GM18511 (cell line): ENCODE results near the gene CPNE5.
"Not testable (repeated sequence)": the region's sequence is repeated elsewhere in the genome, so short reads cannot be mapped to it uniquely, and the experiment has no call there.

Experiments
- ATAC-seq: cut with Tn5 transposase; IDR thresholded peaks from one replicate; pipeline ENCODE4 v1.9.1; 2021; ENCODE audit warnings: mild to moderate bottlenecking, moderate library complexity; ENCODE audit not compliant: unreplicated experiment

Gene CPNE5

DNA sequence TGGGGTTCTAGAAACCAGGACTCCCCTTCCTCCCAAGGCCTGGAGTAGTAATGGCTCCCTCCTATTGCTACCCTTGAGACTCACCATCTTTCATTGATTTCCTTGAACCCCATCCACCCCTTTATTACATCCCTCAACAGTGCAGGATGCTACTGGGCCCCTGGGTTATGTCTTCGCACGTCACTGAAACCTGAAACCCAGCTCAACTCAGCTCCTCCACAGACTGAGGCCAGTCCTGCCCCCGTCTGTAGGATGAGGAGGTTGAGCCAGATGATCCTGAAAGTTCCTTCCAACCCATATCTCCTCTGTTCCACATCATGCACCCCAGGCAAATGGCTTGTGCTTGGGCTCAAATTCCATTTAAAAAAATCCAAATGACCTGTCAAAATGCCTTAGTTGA is 21.4 kb downstream of the CPNE5 start:
- no peak for ATAC-seq

DNA sequence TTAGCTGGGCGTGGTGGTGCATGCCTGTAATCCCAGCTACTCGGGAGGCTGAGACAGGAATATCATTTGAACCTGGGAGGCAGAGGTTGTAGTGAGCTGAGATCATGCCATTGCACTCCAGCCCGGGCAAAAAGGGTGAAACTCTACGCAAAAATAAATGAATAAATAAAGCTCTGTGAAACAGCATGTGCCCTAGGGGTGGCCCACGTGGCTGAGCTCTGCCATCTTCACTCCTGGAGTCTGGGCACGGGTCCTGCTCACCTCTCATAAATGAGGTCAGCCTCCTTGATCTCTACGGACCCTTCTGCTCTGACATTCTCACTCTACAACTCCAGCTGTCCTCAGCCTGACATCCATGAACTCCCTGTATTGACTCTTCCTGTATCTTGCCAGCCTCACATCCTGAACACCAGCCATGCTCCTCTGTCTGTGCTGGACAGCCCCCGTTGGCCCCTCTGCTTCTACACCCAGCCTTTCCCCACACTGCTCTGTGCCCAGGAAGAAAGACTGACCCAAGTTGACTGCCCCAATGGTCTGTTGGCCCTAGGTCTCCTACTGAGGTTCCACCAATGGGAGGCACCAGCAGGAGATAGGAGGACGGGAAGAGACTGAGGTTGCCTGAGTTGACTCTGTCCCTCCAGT is 21.9 kb downstream of the CPNE5 start:
- no peak for ATAC-seq

DNA sequence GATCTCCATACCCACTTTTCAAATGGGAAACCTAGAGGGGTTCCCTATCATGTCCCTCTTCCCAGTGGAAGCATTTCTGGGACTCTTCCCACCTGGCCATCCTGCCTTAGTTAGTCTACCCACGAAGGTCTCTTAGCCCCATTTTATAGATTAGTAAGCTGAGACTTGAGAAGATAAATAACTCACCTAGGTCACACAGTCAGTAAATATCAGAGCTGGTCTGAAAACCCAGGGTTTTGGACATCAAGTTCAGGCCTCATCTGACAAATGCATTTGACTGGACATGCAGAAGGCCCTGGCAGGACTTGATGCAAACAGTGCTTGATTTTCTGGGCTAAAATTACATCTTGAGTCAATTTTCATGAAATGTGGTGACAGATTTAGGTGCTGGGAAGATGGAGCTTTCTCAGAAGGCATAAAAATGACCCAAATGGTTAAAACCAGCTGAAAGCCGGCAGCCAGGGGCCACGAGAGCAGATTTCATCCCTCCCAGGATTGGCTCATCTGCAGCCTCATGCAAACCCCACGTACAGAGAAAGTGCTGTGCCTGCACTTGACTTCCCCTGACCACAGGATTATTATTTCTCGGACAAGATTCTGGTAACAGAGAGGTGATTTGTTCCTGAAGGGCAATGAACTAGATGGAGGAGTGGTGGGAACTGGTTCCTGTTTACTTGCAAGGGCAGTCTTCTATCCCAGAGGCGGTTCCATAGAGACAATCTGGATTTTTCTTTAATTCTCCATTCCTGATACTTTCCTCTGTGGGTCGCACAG is 23.1 kb downstream of the CPNE5 start:
- no peak for ATAC-seq

DNA sequence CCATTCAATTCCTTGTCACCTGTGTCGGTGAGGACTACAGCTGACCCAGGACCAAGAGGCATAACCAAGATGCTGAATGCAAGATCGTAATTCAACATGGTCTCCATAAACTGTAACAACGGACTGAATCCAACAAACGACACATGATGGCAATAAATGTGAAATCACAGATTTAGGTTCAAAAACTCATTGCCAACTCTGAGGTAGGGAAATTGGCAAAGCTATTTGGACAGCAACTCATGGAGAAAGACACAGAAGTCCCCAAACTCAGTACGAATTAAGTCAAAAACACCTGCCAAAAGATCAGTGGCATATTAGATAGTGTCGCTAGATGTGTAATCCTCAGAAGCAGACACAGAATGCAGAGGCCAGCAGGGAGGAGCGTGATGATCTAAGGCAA is 25.0 kb downstream of the CPNE5 start:
- ATAC-seq, result no peak

DNA sequence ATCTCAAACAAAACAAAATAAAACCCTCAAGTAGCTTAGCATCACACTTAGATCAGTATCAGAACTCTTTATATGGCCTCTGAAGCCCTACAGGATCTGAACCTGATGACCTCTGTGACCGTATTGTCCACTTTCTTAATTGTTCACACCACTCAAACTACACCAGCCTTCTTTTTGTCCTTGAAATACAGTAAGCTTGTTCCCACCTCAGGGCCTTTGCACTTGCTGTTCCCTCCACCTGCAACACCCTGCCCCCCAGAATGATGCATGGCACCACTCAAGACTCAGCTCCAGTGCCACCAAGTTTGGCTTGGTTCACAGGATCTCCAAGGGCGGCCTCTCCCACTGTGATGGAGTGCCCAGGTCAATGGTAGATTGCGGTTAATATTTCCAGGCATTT is 25.7 kb downstream of the CPNE5 start:
- ATAC-seq, result no peak

DNA sequence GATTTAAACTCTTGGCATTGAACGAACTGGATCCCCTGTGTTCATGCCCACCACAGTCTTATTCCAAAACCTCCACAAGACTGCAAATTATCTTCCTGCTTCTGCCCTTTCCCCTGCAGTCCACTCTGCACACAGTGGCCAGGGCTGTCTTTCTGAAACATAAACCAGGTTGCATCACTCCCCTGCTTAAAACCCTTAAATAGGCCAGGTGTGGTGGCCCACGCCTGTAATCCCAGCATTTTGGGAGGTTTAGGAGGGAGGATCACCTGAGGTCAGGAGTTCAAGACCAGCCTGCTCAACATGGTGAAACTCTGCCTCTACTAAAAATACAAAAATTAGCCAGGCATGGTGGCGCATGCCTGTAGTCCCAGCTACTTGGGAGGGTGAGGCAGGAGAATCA is 26.2 kb downstream of the CPNE5 start:
- not testable (repeated sequence) for ATAC-seq

DNA sequence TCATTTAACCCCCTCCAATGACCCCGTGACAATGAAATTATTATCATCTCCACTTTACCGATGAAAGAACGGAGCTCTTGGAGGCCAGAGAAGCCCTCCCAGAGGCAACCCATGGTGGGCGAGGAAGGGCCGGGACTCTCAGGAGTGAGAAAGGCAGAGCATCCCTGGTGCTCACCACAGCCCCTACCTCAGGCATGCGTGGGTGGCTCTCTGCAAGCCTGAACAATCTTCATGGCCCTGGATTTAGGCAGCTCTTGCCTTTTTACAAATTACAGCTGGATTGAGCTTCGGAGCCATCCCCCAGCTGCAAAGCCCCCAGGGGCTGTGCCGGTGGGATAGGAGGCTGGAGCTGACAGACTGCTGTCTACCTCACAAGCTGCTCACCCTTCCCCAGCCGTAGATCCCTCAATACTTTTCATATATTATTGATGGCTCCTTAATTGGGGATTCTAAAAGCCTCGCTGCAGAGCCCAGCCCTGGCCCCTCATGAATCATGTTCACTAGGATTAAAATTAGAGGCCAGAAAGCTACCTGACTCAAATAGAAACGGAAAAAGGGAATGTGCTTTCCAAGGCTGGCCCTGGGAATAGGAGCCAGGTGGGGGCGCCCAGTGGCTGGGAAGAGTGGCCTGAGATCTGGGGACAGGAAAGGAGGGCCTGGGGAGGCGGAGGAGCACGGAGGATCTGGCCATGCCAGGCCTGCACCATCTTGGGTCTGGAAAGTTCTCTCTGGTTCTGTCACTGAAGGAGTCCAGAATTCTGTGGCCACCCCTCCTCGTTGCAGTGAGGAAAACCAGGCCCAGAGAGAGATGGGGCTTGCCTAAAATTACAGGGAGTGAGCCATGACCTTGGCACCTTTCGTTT is 29.1 kb downstream of the CPNE5 start:
- no peak for ATAC-seq

DNA sequence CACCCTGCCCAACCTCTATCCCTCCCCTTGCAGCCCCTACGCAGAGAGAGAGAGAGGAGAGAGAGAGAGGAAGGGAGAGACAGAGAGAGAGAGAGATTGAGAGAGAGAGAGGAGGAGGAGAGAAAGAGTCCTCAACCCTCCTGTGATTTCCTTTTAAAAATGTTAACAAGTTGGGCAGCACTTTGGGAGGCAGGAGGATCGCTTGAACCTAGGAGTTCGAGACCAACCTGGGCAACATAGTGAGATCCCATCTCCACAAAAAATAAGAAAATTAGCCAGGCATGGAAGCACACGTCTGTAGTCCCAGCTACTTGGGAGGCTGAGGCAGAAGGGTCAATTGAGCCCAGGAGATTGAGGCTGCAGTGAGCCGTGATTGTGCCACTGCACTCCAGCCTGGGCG is 30.1 kb downstream of the CPNE5 start:
- ATAC-seq, result no peak

DNA sequence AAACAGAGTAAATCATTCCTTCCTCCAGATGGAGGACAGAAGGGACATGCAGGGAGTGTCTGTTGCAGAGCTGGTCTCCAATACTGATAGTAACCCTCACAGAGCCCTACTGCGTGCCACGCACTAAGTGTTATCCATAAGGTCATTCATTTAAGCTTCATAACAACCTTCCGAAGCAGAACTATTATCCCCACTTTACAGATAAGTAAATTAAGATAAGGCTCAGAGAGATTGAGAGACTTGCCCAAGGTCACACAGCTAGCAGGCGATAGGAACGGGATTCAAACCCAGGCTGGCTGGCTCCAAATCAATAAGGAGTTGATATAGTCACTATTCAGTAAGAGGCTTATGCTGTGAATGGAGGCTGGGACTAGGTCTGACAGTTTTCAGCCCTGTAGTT is 30.6 kb downstream of the CPNE5 start:
- ATAC-seq, result no peak

DNA sequence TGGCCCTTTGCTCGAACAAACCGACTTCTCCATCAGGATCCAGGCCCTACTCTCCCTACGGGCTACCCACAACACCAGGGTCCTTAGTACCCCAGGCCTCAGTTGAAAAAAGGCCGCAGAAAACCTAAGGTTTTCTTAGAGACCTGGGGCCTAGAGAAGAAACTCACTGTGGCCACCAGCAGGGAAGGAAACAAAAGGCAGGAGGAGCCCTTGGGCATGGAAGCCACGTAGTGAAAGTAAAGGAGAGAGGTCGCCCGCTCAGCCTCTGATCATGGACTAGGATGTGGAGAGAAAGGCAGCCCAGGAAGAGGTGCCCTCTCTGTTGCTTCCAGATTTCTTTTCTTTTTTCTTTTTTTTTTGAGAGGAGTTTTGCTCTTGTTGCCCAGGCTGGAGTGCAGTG is 31.5 kb downstream of the CPNE5 start:
- no peak for ATAC-seq

DNA sequence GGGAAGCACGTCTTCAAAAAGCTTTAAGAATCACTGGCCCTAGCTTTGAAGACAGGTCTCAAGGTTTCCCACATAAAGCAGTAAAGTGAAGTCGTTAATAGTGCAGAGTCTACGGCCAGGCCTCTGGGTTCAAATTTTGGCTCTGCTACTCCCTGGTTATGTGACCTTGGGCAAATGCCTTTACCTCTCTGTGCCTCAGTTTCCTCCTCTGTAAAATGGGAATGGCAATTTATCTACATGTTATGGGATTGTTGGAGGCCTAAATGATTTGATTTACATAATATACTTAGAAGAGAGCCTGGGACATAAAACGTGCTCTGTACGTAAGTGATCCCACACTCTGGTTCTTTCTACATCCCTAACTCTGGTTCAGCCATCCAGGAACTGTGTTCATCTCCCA is 32.1 kb downstream of the CPNE5 start:
- ATAC-seq, result no peak

DNA sequence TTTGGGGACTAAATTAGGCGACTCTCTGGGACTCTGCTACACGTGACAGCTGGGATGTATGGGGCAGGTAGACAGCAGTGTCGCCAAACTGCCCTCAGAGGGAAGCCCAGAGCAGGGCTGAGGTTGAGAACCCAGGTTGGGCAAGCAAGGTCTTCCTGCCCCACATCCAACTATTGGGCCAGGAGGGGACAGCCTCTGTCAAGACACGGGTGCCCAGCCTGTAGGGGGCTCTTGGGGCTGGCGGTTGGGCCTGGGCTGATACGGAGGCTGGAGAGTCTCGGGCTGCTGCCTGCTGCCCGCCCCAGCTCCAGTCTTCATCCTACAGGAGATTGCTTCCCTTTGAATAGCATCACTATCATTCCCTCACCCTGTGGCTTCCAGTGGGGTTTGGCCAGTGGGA is 33.3 kb downstream of the CPNE5 start:
- no peak for ATAC-seq

DNA sequence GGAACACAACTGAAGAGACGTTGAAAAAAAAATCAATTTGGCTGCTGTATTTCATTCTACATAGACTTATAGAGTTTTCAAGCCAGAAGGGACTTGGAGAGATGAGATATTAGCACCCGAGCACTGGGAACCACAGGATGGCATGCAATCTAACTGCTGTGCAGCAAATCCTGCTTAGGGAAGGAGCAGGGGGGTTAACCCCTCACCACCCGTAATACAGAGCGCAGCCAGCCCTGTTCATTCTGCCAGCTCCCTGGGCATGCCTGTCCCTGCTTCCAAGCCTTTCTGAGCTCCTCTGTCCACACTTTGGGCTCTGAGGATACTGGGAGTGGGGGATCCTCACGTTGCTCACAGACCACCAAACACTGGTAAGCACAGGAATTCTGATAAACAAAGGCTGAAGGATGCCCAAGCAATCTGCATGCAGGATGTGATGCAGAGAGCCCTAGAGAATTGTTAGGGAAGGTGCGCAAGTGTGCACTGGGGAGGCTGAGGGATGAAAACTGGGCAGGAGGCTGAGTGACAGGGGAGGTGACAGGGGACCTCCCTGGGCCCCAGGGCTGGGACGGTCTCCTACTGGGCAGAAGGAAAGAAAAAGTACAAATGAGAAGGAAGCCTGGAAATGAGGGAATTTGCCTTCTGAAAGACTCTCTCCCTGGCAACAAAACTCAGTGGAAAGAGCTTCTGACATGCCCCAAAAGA is 34.0 kb downstream of the CPNE5 start:
- no peak for ATAC-seq

DNA sequence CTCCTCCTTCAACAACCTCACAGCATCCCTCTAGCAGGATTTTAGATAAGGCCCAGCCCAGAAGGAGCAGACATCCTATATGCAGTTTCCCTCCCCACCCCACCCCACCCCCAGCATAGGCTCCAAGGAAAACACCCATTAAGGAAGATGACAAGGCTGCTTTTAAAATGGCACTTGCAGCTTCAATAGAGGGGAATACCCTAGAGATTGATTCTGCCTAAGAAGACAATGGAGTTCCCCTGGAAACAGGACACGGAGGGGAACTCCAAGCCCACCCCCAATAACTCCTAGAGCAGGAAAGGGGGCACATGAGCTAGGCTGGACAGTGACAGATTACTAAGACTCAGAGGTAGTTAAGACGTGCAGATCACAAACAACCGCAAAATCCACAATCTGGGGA is 34.7 kb downstream of the CPNE5 start:
- ATAC-seq, result no peak

DNA sequence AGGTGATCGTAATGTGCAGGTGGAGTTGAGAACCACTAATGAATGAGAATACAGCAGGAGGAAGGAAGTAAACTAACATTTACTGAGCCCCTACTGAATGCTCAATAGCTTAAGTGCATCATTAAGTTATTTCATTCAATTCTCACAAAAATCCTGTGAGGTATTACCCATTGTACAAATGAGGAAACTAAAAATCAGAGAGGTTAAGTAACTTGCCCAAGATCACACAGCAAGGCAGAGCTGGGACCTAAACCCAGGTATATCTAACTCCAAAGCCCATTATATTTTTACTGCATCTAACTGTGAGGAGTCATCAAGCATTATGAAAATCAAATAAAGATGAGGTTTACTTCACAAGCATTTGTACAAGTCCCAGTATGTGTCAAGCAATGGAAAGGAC is 35.3 kb downstream of the CPNE5 start:
- no peak for ATAC-seq

DNA sequence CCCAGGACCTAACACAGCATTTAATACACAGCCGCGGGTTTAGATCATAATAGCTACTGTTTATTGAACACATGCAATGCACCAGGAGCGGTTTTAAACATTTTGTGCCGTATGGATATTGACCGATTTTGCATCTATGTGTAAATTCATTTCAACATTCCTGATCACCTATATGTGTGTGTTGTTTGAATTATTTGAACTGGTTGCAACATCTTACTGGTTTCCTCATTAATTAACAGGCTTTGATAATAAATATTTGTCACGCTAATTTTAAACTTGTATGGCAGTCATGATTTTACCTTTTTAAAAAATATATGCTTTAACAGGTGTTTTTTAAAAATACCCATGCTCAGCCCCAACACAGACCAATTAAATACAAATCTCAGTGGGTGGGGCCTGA is 35.8 kb downstream of the CPNE5 start:
- no peak for ATAC-seq

DNA sequence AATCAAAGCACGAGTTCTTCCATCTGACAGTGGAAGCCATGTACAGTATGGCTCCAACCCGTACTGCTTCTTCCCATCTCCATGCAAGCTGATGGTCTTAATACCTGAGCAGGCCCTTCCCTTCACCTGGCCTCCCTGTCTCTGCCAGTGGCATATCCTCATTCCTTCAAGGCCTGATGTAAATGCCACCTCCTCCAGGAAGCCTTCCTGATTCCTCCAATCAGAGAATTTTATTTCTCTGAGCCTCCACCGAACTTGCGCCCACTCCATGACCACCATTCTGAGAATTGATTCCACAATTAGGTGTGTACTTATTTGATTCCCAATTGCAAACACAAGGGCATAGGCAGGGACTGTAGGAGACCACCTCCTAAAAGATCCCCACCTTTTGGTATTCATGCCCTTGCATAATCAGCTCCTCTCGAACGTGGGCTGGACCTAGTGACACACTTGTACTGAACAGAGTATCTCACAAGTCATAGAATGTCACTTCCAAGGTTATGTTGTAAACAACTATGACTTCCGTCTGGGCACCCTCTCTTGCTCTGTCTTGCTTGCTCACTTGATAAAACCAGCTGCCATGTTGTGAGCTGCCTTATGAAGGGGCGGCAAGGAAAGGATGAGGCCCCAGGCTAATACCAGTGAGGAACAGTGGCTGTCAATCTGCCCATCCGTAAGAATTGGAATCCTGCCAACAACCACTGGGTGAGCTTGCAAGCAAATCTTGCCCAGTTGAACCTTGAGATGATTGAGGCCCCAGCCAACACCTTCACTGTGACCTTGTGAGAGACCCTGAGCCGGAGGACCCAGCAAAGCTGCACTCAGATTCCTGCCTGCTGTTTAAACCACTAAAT is 38.8 kb downstream of the CPNE5 start:
- no peak for ATAC-seq

DNA sequence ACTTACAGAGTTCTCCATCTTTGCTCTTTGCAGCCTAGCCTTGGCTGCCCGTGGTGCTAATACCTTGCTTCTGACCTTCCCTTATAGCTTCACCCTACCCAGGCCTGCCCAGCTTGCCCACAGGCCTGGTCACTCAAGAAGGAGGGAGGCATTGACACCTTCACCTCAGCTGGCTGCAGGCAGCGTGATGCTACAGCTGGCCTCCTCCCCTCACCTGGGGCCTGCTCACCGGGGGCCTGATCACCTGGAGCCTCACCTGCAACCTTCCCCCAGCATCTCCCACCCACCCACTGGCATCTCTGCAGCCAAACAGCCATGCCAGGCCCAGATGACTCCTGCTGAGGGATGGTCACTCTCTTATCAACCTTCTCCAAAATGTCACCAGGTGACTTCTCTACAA is 40.4 kb downstream of the CPNE5 start:
- no peak for ATAC-seq

DNA sequence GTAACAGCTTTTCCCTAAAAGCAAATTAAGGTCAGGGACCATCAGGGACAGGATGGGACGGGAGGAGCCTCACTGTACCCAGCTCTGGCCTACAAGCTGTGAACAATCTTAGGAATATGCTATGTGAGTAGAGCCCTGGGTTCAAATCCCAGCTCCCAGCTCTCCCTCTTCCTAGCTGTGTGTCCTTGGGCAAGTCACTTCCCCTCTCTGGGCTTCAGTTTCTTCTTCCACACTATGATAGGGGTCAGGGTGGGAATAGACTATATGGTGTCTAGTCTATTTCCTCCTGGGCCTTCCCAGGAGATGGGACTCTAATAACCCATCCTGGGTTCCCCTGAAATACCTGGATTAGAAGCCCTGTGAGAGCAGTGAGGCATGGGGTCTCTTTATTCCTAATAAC is 41.6 kb downstream of the CPNE5 start:
- no peak for ATAC-seq

DNA sequence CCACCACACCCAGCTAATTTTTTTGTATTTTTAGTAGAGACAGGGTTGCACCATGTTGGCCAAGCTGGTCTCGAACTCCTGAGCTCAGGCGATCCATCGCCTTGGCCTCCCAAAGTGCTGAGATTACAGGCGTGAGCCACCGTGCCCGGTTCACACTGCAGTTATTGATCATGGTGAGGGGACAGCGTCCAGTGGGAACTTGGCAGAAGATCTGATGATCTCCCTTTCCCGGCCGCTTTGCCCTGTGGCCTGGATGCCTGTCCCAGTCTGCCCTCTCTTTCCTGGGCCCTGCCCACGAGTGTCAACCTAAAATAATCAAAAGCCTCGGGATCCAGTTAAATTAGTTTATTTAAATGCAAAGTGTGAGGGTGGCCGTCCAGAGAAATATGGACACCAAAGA is 42.2 kb downstream of the CPNE5 start:
- no peak for ATAC-seq
